Amygdala (tissue), 56 donors: Measurements from ENCODE around the gene ITIH1.

ENCODE experiments used
- DNase-seq, 56 donors: peaks; one replicate each; lab custom pipeline; 2025; lab: John Stamatoyannopoulos, UW

ITIH1 gene

GRCh38 chr3:52787672-52788625 is 10.6 kb downstream of the ITIH1 start:
- DNase-seq = no peak

- DNase-seq = no peak
These were observed 11.7 kb downstream of the ITIH1 start for GRCh38 chr3:52788890-52789745.

- no peak for DNase-seq
These were observed 12.3 kb downstream of the ITIH1 start for GRCh38 chr3:52789746-52790040.

- no peak for DNase-seq
These were observed 12.9 kb downstream of the ITIH1 start for GRCh38 chr3:52790337-52790736.

- no peak for DNase-seq
These were observed 13.3 kb downstream of the ITIH1 start for GRCh38 chr3:52790741-52791140.

- DNase-seq = no peak
These were observed 14.0 kb downstream of the ITIH1 start for GRCh38 chr3:52791366-52791765.

- DNase-seq = no peak
These were observed 14.5 kb downstream of the ITIH1 start for GRCh38 chr3:52791928-52792327.

GRCh38 chr3:52792413-52792812 is 15.0 kb downstream of the ITIH1 start:
- DNase-seq = no peak

- no peak for DNase-seq
These were observed 15.7 kb downstream of the ITIH1 start for GRCh38 chr3:52792961-52793695.

GRCh38 chr3:52793702-52794611 is 16.6 kb downstream of the ITIH1 start:
- DNase-seq = no peak

- no peak for DNase-seq
These were observed 17.3 kb downstream of the ITIH1 start, which contains the start of gene ITIH3 for GRCh38 chr3:52794612-52795099. TSS of gene ITIH3 (plus strand) at chr3:52794796. CDS start at chr3:52794804, 8 bp downstream.

- DNase-seq = no peak
These were observed 18.0 kb downstream of the ITIH1 start for GRCh38 chr3:52795298-52795900.

GRCh38 chr3:52796411-52796810 is 19.0 kb downstream of the ITIH1 start:
- no peak for DNase-seq

GRCh38 chr3:52798376-52798977 is 21.1 kb downstream of the ITIH1 start:
- no peak for DNase-seq

GRCh38 chr3:52798978-52799476 is 21.6 kb downstream of the ITIH1 start:
- DNase-seq = no peak

GRCh38 chr3:52800079-52800478 is 22.7 kb downstream of the ITIH1 start:
- DNase-seq = no peak

GRCh38 chr3:52801839-52802238 is 24.4 kb downstream of the ITIH1 start:
- DNase-seq = no peak

- no peak for DNase-seq
These were observed 28.1 kb downstream of the ITIH1 start for GRCh38 chr3:52805270-52806039.
